SK-N-SH treated with all-trans-retinoic acid at 6 μM for 48 hours (cell line): Measurements from ENCODE around the gene RASGRF2.
A peak's percentile ranks its signal among the peaks of the same experiment; 100 is the strongest.

Source experiments
- ATAC-seq: fragments of 200-7000 bp; cut with Tn5 transposase; 3 replicates; pipeline ENCODE4 v1.9.1; 2020; ENCODE audit warnings: mild to moderate bottlenecking, moderate library complexity
- ARNTL ChIP-seq: fragments of 450-650 bp; formaldehyde crosslinking; IDR thresholded peaks from 2 replicates; pipeline ENCODE4 v1.5.0; 2020; ENCODE audit warnings: low read depth, mild to moderate bottlenecking, moderate library complexity, borderline replicate concordance
- BACH2 ChIP-seq: fragments of 250-450 bp; sonication (Bioruptor Pico); IDR thresholded peaks from 2 replicates; pipeline ENCODE4 v1.9.0; 2021; ENCODE audit warnings: mild to moderate bottlenecking, borderline replicate concordance
- CREB5 ChIP-seq: fragments of 250-450 bp; sonication (Bioruptor Pico); IDR thresholded peaks from 2 replicates; pipeline ENCODE4 v1.5.1; 2020; ENCODE audit warnings: low read depth, mild to moderate bottlenecking, moderate library complexity
- CSDC2 ChIP-seq: fragments of 250-450 bp; sonication (Bioruptor Pico); IDR thresholded peaks from 2 replicates; pipeline ENCODE4 v1.5.0; 2020; ENCODE audit warnings: mild to moderate bottlenecking, moderate library complexity
- ESRRG ChIP-seq: fragments of 250-450 bp; sonication (Bioruptor Pico); IDR thresholded peaks from 2 replicates; pipeline ENCODE4 v1.6.1; 2021; ENCODE audit warnings: mild to moderate bottlenecking
- GLIS3 ChIP-seq: fragments of 250-450 bp; sonication (Bioruptor Pico); IDR thresholded peaks from 2 replicates; pipeline ENCODE4 v1.5.0; 2020; ENCODE audit warnings: mild to moderate bottlenecking, moderate library complexity
- ISL1 ChIP-seq: fragments of 250-450 bp; sonication (Bioruptor Pico); IDR thresholded peaks from 2 replicates; pipeline ENCODE4 v2.1.2; 2022; ENCODE audit warnings: mild to moderate bottlenecking, moderate library complexity
- OSR1 ChIP-seq: fragments of 250-450 bp; sonication (Bioruptor Pico); IDR thresholded peaks from 2 replicates; pipeline ENCODE4 v1.8.0; 2022; ENCODE audit warnings: moderate library complexity, mild to moderate bottlenecking, inconsistent platforms
- SNAI2 ChIP-seq: fragments of 250-450 bp; sonication (Bioruptor Pico); IDR thresholded peaks from 2 replicates; pipeline ENCODE4 v1.5.0; 2020; ENCODE audit warnings: mild to moderate bottlenecking, moderate library complexity
- TCF4 ChIP-seq: fragments of 250-450 bp; sonication (Bioruptor Pico); IDR thresholded peaks from 2 replicates; pipeline ENCODE4 v1.8.0; 2021; ENCODE audit warnings: mild to moderate bottlenecking, moderate library complexity, borderline replicate concordance
- TSHZ2 ChIP-seq: fragments of 250-450 bp; sonication (Bioruptor Pico); IDR thresholded peaks from 2 replicates; pipeline ENCODE4 v1.5.0; 2020; ENCODE audit warnings: mild to moderate bottlenecking, moderate library complexity
- ZC3H10 ChIP-seq: fragments of 250-450 bp; sonication (Bioruptor Pico); IDR thresholded peaks from 2 replicates; pipeline ENCODE4 v1.5.1; 2021; ENCODE audit warnings: mild to moderate bottlenecking, moderate library complexity
- ZFP3 ChIP-seq: fragments of 250-450 bp; sonication (Bioruptor Pico); IDR thresholded peaks from 2 replicates; pipeline ENCODE4 v1.5.0; 2020; ENCODE audit warnings: mild to moderate bottlenecking, moderate library complexity
- ZFP30 ChIP-seq: fragments of 450-650 bp; formaldehyde crosslinking; IDR thresholded peaks from 2 replicates; pipeline ENCODE4 v1.5.0; 2022; ENCODE audit warnings: mild to moderate bottlenecking, moderate library complexity
- ZNF565 ChIP-seq: fragments of 450-650 bp; formaldehyde crosslinking; conservative IDR thresholded peaks from 2 replicates; pipeline ENCODE4 v1.5.0; 2020; ENCODE audit warnings: low read depth, mild to moderate bottlenecking, moderate library complexity
- ZNF70 ChIP-seq: fragments of 450-650 bp; formaldehyde crosslinking; IDR thresholded peaks from 2 replicates; pipeline ENCODE4 v1.5.0; 2020; ENCODE audit warnings: mild to moderate bottlenecking, moderate library complexity
- TF ChIP-seq, protein P1 (sequence below): fragments of 250-450 bp; sonication (Bioruptor Pico); IDR thresholded peaks from 2 replicates; pipeline ENCODE4 v1.8.0; 2021; ENCODE audit warnings: low read depth, mild to moderate bottlenecking, moderate library complexity, borderline replicate concordance
- TF ChIP-seq, protein P2 (sequence below): fragments of 250-450 bp; sonication (Bioruptor Pico); IDR thresholded peaks from 2 replicates; pipeline ENCODE4 v1.5.1; 2021; ENCODE audit warnings: mild to moderate bottlenecking, moderate library complexity

The RASGRF2 gene, protein sequence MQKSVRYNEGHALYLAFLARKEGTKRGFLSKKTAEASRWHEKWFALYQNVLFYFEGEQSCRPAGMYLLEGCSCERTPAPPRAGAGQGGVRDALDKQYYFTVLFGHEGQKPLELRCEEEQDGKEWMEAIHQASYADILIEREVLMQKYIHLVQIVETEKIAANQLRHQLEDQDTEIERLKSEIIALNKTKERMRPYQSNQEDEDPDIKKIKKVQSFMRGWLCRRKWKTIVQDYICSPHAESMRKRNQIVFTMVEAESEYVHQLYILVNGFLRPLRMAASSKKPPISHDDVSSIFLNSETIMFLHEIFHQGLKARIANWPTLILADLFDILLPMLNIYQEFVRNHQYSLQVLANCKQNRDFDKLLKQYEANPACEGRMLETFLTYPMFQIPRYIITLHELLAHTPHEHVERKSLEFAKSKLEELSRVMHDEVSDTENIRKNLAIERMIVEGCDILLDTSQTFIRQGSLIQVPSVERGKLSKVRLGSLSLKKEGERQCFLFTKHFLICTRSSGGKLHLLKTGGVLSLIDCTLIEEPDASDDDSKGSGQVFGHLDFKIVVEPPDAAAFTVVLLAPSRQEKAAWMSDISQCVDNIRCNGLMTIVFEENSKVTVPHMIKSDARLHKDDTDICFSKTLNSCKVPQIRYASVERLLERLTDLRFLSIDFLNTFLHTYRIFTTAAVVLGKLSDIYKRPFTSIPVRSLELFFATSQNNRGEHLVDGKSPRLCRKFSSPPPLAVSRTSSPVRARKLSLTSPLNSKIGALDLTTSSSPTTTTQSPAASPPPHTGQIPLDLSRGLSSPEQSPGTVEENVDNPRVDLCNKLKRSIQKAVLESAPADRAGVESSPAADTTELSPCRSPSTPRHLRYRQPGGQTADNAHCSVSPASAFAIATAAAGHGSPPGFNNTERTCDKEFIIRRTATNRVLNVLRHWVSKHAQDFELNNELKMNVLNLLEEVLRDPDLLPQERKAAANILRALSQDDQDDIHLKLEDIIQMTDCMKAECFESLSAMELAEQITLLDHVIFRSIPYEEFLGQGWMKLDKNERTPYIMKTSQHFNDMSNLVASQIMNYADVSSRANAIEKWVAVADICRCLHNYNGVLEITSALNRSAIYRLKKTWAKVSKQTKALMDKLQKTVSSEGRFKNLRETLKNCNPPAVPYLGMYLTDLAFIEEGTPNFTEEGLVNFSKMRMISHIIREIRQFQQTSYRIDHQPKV (N-terminal part only)

DNA sequence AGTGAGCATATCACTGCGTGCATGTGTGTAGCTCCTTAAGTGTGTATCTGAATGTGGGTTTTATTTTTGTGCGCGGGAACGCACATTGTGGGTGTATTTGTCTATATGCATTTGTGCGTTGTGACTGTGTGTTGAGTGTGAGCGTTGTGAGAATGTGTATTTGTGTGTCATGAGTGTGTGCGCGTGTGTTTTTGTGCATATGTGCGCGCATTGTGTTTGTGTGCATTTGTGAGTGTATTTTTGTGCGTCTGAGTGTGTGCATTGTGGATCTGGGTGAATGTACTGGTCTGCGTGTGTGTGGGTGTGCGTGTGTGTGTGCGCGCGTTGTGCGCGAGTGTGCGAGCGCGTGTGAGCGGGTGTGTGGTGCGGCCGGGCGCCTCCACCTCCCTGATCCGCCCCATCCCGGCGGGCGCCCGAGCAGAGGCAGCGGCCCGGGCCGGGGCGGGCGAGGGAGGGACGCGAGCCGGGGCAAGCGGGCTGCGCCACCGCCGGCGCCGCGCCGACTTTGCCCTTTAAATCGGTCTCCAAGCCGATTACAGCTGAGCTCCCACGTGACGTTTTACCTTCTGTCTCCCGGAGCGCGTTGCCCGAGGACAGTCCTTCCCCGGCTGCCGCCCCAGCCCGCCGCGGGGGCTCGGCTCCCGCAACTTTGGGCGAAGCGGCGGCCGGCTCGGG lies at the start of gene RASGRF2:
TSS of gene RASGRF2 (plus strand) at position 596 of the 675 bp plus-strand sequence. CDS start 376 bp downstream, outside the sequence.
- TF ChIP-seq CSDC2 (CRISPR knock-in tag) (no peak), ZFP3 (CRISPR knock-in tag) (peak; percentile 34; the same call in 1 of the 2 replicates), TCF4 (CRISPR knock-in tag) (no peak)
- TF ChIP-seq, protein P1, sequence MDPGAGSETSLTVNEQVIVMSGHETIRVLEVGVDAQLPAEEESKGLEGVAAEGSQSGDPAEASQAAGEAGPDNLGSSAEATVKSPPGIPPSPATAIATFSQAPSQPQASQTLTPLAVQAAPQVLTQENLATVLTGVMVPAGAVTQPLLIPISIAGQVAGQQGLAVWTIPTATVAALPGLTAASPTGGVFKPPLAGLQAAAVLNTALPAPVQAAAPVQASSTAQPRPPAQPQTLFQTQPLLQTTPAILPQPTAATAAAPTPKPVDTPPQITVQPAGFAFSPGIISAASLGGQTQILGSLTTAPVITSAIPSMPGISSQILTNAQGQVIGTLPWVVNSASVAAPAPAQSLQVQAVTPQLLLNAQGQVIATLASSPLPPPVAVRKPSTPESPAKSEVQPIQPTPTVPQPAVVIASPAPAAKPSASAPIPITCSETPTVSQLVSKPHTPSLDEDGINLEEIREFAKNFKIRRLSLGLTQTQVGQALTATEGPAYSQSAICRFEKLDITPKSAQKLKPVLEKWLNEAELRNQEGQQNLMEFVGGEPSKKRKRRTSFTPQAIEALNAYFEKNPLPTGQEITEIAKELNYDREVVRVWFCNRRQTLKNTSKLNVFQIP (CRISPR knock-in tag) = no peak
- peak; percentile 45; the same call in 2 of the 3 replicates for ATAC-seq

GRCh38 chr5:80912479-80912878 lies 47.7 kb upstream of the RASGRF2 start:
- ATAC-seq = no peak
- TF ChIP-seq ISL1 (CRISPR knock-in tag) (no peak), ESRRG (CRISPR knock-in tag) (no peak), ZFP30 (no peak), ZNF70 (CRISPR knock-in tag) (no peak), OSR1 (CRISPR knock-in tag) (no peak), SNAI2 (CRISPR knock-in tag) (no peak), ZC3H10 (CRISPR knock-in tag) (no peak)

DNA sequence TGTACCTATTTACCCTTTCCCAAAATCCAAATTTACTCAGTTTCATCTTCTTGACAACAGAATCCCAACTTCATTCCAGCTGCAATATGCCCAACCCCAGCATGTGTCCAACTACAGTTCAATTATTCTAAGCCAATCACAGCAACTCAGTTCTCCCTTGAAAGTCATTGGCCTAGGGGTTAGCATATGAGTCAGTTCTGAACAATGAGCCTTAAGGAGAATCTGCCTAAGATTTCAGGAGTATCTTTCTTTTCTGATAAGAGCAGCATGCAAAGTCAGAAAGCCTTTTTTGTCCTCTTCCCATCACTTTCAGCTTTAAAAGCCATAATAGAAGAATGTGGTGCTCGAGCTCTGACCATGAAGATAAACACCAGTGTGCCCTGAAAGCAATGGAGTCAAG lies 44.4 kb upstream of the RASGRF2 start:
- no peak for ATAC-seq
- TF ChIP-seq ZNF565 (CRISPR knock-in tag) (no peak), ISL1 (CRISPR knock-in tag) (no peak), GLIS3 (CRISPR knock-in tag) (no peak), ARNTL (CRISPR knock-in tag) (no peak), ESRRG (CRISPR knock-in tag) (no peak), BACH2 (CRISPR knock-in tag) (no peak), ZFP3 (CRISPR knock-in tag) (no peak), OSR1 (CRISPR knock-in tag) (no peak), TSHZ2 (no peak), CREB5 (no peak)
- TF ChIP-seq, protein P1 (CRISPR knock-in tag) = no peak
- TF ChIP-seq, protein P2, sequence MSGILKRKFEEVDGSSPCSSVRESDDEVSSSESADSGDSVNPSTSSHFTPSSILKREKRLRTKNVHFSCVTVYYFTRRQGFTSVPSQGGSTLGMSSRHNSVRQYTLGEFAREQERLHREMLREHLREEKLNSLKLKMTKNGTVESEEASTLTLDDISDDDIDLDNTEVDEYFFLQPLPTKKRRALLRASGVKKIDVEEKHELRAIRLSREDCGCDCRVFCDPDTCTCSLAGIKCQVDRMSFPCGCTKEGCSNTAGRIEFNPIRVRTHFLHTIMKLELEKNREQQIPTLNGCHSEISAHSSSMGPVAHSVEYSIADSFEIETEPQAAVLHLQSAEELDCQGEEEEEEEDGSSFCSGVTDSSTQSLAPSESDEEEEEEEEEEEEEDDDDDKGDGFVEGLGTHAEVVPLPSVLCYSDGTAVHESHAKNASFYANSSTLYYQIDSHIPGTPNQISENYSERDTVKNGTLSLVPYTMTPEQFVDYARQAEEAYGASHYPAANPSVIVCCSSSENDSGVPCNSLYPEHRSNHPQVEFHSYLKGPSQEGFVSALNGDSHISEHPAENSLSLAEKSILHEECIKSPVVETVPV = no peak
